Esophagus squamous epithelium (tissue), 5 donors: ENCODE results near the gene SHTN1. TPM values are rescaled to one million over a fixed set of nuclear protein-coding genes. Genes with fewer than 3 reads are reported as not detected.

Experiments
- DNase-seq: peaks from one replicate; lab custom pipeline; 2025; lab: John Stamatoyannopoulos, UW
- H3K27ac ChIP-seq, 4 donors: fragments of 200-600 bp; sonication (generic); one replicate each; pipeline ENCODE4 v1.5.1; 2016 to 2019; ENCODE audit warnings: mild to moderate bottlenecking in 1 of 4
- H3K27me3 ChIP-seq, 4 donors: fragments of 200-600 bp; sonication (generic); 1 replicate in 3 of 4; 2 replicates in 1 of 4; pipeline versions ENCODE4 v1.5.1 to v1.6.0; 2017 to 2021; ENCODE audit warnings: antibody characterized with exemption in 1 of 4
- H3K36me3 ChIP-seq, 3 donors: fragments of 200-600 bp; sonication (generic); one replicate each; pipeline ENCODE4 v1.5.1; 2016 to 2019
- H3K4me1 ChIP-seq, 3 donors: fragments of 200-600 bp; sonication (generic); one replicate each; pipeline ENCODE4 v1.5.1; 2017 to 2019
- H3K4me3 ChIP-seq, 4 donors: fragments of 200-600 bp; sonication (generic); 1 replicate in 3 of 4; 2 replicates in 1 of 4; pipeline ENCODE4 v1.5.1; 2016 to 2019; ENCODE audit warnings: mild to moderate bottlenecking in 2 of 4, moderate library complexity in 1 of 4
- H3K9me3 ChIP-seq, 3 donors: fragments of 200-600 bp; sonication (generic); one replicate each; pipeline ENCODE4 v1.5.1; 2016 to 2019
- POLR2A ChIP-seq, 4 donors: fragments of 450-650 bp; IDR thresholded peaks; one replicate each; pipeline ENCODE4 v1.6.1; 2017; ENCODE audit warnings: antibody characterized with exemption in 4 of 4, mild to moderate bottlenecking in 4 of 4, moderate library complexity in 3 of 4
- WGBS, 2 donors: methylation state at CpG; one replicate each; pipeline ENCODE4 v1.1.5; 2018; 5-methylcytosine and 5-hydroxymethylcytosine counted together
- intact Hi-C: fragments of 100-400 bp; cut with DNase I; formaldehyde crosslinking; loops from one replicate; pipeline ENCODE4 v1.15.0; 2022
- total RNA-seq, 4 donors: library from RNA; depleted of rRNA; stranded (reverse); fragments of >200 nt; gene quantifications; one replicate each; pipeline ENCODE4 v1.1.0, GENCODE V29; 2016
- TF ChIP-seq, protein P1 (sequence below), 6 experiments: fragments of 450-650 bp in 4 of 6; fragments of 200-600 bp in 2 of 6; sonication (generic) in 2 of 6; IDR thresholded peaks; one replicate each; pipeline ENCODE4 v1.5.1; 2016 to 2019; ENCODE audit warnings: antibody characterized with exemption in 6 of 6, mild to moderate bottlenecking in 4 of 6, moderate library complexity in 4 of 6
- donor health status: DM: yes; HTN: yes; CAD: no.

The SHTN1 gene
- total RNA-seq, 4 donors from 2014 or later = 8.6 to 12.5 (median 10.2) TPM

DNA sequence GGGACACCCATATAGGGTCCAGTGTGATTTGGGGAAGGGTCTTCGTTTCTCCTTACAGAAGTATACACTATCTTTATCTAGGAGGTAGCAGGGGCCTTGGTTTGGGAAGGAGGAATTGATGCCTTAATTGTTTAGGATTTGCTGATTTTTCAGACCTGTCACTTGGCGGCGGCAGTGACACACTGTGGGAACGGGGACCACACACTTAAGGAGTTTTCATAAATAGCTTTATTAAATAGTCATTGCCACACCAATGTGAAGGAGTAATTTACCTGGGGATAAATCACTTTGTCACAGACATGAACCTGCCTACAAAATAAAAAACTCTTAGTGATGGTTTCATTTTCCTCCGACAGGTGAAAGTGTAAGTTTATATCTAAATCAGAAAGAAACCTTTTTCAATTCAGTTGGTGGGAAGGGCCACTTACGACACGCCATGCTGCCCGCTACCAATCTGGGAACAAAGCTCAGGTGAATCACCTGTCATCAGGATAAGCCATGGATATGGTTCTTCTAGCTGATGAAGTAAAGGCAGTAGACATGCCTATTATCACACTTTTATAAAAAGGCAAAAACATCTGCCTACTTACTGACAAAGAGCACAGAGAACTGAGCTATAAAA lies 168.0 kb downstream of the SHTN1 start:
- no peaks in the 10 kb centered on the region for H3K27me3 ChIP-seq
- no peak overlapping the region for H3K4me3 ChIP-seq
- 81 to 89% methylated on average over 8 of the region's 8 CpGs for WGBS, 2 donors
- no peak overlapping the region for H3K27ac ChIP-seq
- H3K36me3 ChIP-seq = peaks cover 0 to 5% (median 0%) of the 10 kb centered on the region in 3 donors
- TF ChIP-seq POLR2A (IDR thresholded peaks at IDR 0.05) = no peak
- TF ChIP-seq, protein P1, sequence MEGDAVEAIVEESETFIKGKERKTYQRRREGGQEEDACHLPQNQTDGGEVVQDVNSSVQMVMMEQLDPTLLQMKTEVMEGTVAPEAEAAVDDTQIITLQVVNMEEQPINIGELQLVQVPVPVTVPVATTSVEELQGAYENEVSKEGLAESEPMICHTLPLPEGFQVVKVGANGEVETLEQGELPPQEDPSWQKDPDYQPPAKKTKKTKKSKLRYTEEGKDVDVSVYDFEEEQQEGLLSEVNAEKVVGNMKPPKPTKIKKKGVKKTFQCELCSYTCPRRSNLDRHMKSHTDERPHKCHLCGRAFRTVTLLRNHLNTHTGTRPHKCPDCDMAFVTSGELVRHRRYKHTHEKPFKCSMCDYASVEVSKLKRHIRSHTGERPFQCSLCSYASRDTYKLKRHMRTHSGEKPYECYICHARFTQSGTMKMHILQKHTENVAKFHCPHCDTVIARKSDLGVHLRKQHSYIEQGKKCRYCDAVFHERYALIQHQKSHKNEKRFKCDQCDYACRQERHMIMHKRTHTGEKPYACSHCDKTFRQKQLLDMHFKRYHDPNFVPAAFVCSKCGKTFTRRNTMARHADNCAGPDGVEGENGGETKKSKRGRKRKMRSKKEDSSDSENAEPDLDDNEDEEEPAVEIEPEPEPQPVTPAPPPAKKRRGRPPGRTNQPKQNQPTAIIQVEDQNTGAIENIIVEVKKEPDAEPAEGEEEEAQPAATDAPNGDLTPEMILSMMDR (IDR thresholded peaks at IDR 0.05) = no peak
- H3K9me3 ChIP-seq = no peaks in the 10 kb centered on the region
- no peaks in the 10 kb centered on the region for H3K4me1 ChIP-seq
- no peak for DNase-seq
- intact Hi-C loops = no loop called here

DNA sequence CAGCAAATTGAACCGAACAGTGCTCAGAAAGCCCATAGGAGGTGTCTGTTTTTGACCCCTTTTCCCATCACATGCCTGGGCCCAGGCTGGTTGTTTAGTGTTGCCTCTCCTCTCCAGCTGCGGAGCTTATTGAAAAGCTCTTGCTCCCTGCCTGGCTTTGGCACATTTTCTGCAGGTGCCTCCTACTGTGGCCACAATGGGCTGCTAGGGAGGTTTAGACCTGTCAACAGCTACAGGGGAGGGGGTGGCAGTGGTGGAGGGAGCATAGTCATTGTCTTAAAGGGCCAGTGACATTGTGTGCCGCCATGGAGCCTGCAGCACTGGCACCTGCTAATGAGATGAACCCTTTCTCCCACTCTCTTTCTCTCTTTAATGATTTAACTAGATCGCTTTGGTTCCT lies 168.9 kb downstream of the SHTN1 start:
- no peak overlapping the region for H3K27ac ChIP-seq
- H3K27me3 ChIP-seq = no peaks in the 10 kb centered on the region
- DNase-seq = no peak
- H3K9me3 ChIP-seq = no peaks in the 10 kb centered on the region
- peaks cover 0 to 9% (median 0%) of the 10 kb centered on the region in 3 donors for H3K36me3 ChIP-seq
- intact Hi-C loops = no loop called here
- TF ChIP-seq, protein P1 (IDR thresholded peaks at IDR 0.05) = no peak
- TF ChIP-seq POLR2A (IDR thresholded peaks at IDR 0.05) = no peak
- H3K4me3 ChIP-seq = no peak overlapping the region
- H3K4me1 ChIP-seq = no peaks in the 10 kb centered on the region
- WGBS, 2 donors = 75 to 80% methylated on average over 4 of the region's 4 CpGs

DNA sequence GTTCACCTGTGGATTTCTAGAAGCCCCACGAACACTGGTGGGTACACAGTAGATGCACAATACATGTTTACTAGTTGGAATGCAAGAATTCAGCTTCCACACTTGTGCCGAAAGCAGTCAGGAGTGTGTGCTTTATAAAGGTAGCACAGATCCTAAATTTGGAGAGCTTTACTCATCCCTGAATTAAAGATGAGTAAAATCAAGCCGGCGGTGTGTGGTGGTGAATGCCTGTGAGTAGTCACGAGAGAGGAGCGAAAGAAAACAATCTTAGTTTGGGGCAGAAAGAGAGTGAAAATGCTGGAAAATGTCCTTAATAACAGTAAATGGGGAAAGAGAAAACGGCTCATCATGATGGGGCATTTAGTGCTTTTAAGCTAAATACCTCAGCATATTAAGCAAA lies 169.3 kb downstream of the SHTN1 start:
- TF ChIP-seq, protein P1 (IDR thresholded peaks at IDR 0.05) = no peak
- TF ChIP-seq POLR2A (IDR thresholded peaks at IDR 0.05) = no peak
- intact Hi-C loops = no loop called here
- DNase-seq = no peak
- Histone ChIP-seq H3K4me3 (no peak overlapping the region), H3K27me3 (no peaks in the 10 kb centered on the region), H3K9me3 (no peaks in the 10 kb centered on the region), H3K27ac (no peak overlapping the region), H3K4me1 (no peaks in the 10 kb centered on the region), H3K36me3 (peaks cover 0 to 9% (median 0%) of the 10 kb centered on the region in 3 donors)
- WGBS, 2 donors = 76 to 90% methylated on average over 7 of the region's 7 CpGs

DNA sequence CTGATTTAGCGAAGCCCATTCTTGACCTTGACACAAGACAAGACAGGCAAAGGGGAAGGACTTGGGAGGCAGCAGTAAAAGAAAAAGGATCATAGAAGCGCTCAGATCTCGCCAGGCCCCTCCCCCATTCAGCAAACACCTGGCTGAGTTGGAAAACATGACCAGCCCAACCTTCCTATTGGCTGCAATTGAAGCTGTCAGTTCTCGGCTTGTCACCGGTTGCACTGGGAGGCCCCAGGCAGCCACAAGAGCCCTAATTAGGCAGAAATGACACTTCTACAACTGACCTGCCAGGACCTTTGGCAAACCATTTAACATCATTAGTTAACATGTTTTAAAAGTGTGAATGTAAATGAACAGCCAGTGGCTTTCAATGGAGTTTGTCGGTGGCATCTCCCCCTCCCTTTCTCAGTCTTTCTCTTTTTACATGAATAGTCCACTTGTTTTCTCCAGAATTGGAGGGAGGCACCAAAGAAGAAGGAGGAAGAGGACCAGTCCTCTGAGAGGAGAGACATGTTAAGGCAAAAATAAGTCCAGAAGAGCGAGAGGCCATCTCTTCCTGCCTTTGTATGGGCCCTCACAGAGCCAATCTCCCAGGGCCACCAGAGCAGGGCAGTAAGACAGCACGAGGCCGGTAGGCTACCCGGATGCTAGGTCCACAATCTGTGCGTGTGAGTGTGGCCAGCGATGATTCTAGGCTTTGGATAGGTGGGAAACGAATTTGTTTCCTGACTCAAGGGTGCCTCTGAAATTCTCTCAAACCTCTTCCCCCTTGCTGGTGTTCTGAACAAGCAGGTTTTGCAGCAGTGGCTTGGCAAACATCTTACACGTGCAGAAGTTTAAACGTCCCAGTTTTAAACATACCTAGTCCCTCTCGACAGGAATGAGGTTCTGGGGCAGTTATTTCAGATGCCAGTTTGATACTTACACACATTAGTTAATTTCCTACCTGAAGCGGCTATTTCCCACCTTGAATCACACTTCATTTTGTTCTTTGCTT lies 170.7 kb downstream of the SHTN1 start:
- TF ChIP-seq, protein P1 (IDR thresholded peaks at IDR 0.05) = no peak
- TF ChIP-seq POLR2A (IDR thresholded peaks at IDR 0.05) = no peak
- Histone ChIP-seq H3K27ac (no peak overlapping the region), H3K4me1 (no peaks in the 10 kb centered on the region), H3K27me3 (no peaks in the 10 kb centered on the region), H3K9me3 (no peaks in the 10 kb centered on the region), H3K36me3 (peaks cover 0 to 9% (median 0%) of the 10 kb centered on the region in 3 donors), H3K4me3 (no peak overlapping the region)
- intact Hi-C loops = no loop called here
- DNase-seq = no peak
- WGBS, 2 donors = 80 to 83% methylated on average over 14 to 17 of the region's 17 CpGs

DNA sequence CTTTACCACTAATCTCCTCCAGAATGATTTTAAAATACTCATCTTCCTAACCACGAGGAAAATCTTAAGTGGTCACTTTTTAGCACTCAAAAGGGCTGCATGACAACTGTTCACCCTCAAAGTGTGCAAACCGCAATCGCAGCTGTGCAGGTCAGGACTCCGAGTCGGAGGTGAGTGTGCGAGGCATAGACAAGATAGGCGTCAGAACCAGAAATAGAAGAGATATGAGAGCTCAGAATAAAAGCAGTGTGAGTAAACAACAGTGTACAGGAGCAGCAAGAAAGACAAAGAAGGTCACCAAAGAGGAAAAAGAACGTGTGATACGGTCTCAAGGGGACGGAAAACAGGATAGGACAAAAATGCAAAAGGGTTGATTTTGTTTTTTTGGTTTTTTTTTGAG lies 173.2 kb downstream of the SHTN1 start:
- no peaks in the 10 kb centered on the region for H3K27me3 ChIP-seq
- H3K4me1 ChIP-seq = no peaks in the 10 kb centered on the region
- 82 to 85% methylated on average over 10 of the region's 10 CpGs for WGBS, 2 donors
- no peak overlapping the region for H3K4me3 ChIP-seq
- no peak overlapping the region for H3K27ac ChIP-seq
- peaks cover 0 to 9% (median 0%) of the 10 kb centered on the region in 3 donors for H3K36me3 ChIP-seq
- DNase-seq = no peak
- intact Hi-C loops = no loop called here
- TF ChIP-seq POLR2A (IDR thresholded peaks at IDR 0.05) = no peak
- TF ChIP-seq, protein P1 (IDR thresholded peaks at IDR 0.05) = no peak
- H3K9me3 ChIP-seq = no peaks in the 10 kb centered on the region
